ENCODE results near the gene UMAD1. TPM values are rescaled to one million over a fixed set of nuclear protein-coding genes. Genes with fewer than 3 reads are reported as not detected.

UMAD1 gene
- total RNA-seq, 1 donor: 17.0 TPM

- Histone ChIP-seq H3K4me2 (ENCODE audit: insufficient read depth, low read length) (no peak overlapping the region), H3K79me2 (ENCODE audit: insufficient read depth, low read length) (no peaks in the 10 kb centered on the region), H3K4me1 (ENCODE audit: insufficient read depth, low read length) (no peaks in the 10 kb centered on the region), H3K27ac (ENCODE audit: low read depth, low read length) (no peak overlapping the region), H2AFZ (ENCODE audit: low read length) (no peak overlapping the region), H3K9me3 (ENCODE audit: low read depth, low read length) (no peaks in the 10 kb centered on the region), H3K27me3 (ENCODE audit: insufficient read depth, low read length) (no peaks in the 10 kb centered on the region), H4K20me1 (ENCODE audit: insufficient read depth, low read length) (no peaks in the 10 kb centered on the region), H3K4me3 (ENCODE audit: insufficient read depth, low read length) (no peak overlapping the region), H3K36me3 (ENCODE audit: insufficient read depth, low read length) (no peaks in the 10 kb centered on the region)
- DNase-seq (ENCODE audit: insufficient read length, low spot score, missing footprints): no peak
- no peak for TF ChIP-seq CTCF (IDR thresholded peaks at IDR 0.05; ENCODE audit: extremely low read depth, low read depth, low read length)
Observed at GRCh38 chr7:7924303-7924702, 283.8 kb downstream of the UMAD1 start.

Small RNA genes lying within 50 kb of the gene (small RNA-seq; reads per million reads assigned to genes)
- gene RNU6-534P: not detected

Other genes starting within 250 kb of the UMAD1 start
- 0.29 and 0.36 TPM in 2 replicates for gene COL28A1, start 104.9 kb upstream of the UMAD1 start, total RNA-seq
- 42.1 and 43.4 TPM in 2 replicates for gene MIOS, start 73.9 kb upstream of the UMAD1 start, total RNA-seq
- 15.9 and 16.6 TPM in 2 replicates for gene RPA3, start 77.9 kb downstream of the UMAD1 start, total RNA-seq